ENCODE results near the gene MCF2L.

GRCh38 chr13:112994084-112994780 lies 25.2 kb downstream of the MCF2L start:
- TF ChIP-seq CTCF (IDR thresholded peaks at IDR 0.05) (no peak), POLR2A (IDR thresholded peaks at IDR 0.05) (no peak)
